GM19240 (cell line): Measurements from ENCODE around the gene TMEM161A.
"Not testable (repeated sequence)": the region's sequence is repeated elsewhere in the genome, so short reads cannot be mapped to it uniquely, and the experiment has no call there.

Source experiments
- DNase-seq: peaks from one replicate; pipeline ENCODE4 v3.0.0; 2011; ENCODE audit warnings: low spot score; ENCODE audit not compliant: insufficient read length

The TMEM161A gene

DNA sequence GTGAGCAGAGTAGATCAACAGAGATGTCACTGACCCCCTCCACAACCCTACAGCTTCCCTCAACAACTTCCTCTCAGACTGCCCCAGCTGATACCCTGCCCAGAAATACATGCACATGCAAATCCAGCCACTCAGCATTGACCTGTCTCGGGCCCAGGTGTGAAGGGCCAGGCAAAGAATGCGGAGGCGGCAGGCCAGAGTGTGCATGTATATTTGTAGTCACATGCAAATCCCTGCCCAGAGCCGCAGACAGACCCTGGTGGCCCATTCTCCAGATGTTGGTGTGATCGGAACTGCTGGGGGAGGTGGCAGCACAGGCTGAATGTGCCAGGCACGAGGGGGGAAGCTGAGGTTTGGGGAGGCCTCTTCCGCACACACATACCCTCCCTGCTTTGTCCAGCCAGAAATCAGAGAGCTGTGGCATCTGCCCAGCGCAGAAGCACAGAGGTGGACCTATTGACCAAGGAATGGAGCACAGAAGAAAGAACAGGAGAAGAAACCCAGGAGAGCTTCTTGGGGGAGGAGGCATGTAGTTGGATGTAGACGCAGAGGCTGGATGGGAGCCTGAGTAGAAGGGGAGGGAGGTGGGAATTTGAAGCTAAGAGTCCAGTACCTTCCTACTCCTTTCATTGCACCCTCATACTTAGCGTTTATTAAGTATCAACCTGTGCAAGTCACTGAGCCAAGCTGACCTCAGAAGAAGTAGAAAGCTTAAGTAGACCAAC is 17.4 kb upstream of the TMEM161A start:
- DNase-seq: peak; percentile 83

DNA sequence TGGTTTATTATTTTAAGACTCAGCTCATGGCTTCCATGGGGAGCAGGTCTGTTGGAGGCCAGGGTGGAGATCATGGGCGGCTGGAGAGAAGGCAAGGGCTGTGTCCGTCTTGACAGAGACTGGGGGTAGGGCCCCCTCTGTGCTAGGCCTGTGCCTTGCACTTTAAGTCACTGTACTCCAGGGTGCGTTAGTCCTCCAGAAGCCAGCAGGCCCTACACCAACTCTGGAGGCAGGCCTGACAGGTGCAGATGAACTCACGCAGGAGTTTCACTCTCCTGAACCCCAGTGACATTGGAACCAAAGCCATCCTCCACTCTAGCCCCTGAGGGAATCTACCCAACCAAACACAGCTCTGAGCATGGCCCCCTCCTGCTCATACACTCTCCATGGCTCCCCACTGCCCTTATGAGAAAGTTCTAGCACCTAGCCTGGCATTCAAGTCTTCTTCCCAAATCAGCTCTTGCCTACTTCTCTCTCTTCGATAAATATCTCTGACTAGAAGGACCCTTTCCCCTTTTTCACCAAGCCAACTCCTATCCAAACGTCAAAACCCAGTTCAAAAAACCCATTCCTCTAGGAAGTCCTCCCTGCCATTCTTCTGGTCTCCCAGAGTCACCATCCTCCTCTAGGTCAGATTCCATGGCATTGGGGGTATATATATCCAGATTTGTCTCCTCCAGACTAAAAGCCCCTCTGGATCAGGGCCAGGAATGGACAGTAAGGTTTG is 16.7 kb upstream of the TMEM161A start:
- no peak for DNase-seq

DNA sequence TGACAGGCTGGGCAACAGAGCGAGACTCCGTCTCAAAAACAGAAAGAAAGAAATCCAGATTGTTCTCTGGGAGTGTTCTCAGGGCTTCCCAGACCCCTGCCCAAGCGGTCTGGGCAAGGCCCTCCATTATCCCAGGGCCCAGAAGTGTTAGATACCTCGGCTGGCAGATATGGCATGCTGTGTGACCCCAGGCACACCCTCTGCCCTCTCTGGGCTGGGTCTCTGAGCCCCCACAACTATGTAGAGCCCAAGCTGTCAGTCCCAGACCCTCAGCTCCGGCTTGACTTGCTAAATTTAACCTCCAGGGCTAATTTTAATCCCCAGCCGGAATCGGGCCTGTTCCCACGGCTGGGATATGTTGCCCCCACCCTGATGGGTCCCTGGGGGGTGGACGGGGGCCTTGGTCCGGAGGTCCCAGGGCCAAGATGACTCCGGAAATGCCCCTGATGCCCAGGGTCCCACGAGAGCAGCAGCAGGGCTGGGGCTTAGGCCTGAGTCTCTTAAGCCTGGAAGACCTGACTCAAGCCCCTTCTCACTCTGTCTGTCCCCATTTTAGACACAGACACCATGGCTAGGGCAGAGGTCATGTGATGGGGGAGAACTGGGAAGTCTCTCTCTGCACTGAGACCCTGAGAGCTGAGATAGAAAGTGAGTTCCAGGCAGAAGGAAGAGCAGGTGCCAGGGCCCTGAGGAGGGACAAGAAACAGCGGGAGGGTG is 14.5 kb upstream of the TMEM161A start:
- no peak for DNase-seq

DNA sequence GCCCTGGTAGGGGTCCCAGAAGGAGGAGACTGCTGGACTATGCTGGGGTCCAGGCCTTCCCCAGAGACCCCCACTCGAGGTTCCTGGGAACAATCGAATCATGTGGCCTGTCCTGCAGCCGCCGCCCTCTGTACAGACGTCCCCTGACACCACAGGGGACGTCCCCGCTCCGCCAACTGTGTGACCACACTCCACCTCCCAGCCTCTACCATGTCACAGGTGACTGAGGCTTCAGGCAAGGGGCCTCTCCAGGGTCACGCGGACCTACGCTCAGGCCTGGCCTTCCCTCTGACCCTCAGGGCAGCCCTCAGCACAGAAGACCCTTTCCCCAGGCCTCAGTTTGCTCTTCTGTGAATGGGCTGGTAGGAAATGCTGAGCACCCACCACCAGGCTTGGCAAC is 13.1 kb upstream of the TMEM161A start:
- DNase-seq: no peak

DNA sequence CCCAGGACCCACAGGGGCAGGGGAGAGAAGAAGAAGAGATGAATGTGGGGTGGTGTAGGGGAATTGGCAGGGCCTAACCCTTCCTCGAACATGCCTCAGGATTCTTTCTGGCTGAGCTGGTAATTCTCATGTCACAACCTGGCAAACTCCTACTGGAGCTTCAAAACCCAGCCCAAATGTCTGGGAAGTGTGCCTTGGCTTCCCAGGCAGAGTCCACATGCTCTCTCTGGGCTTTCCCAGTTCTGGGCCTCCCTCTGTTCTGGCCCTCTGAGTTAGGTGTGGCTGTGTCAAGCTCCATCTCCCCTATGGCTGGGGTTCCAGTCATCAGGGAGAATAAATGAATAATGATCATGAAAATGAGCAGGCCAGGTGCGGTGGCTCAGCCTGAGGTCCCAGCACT is 11.2 kb upstream of the TMEM161A start:
- no peak for DNase-seq

DNA sequence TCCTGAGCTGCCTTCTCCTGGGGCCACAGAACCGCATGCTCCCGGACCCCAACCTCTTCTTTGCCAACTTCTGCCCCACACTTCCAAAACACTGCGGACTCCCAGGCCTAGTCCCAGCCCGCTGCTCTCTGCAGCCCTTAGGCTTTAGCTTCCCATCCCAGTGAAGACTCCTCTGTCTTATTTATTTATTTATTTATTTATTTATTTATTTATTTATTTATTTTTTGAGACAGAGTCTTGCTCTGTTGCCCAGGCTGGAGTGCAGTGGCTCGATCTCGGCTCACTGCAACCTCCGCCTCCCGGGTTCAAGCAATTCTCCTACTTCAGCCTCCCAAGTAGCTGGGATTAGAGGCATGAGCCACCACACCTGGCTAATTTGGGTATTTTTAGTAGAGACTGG is 10.2 kb upstream of the TMEM161A start:
- DNase-seq: not testable (repeated sequence)

DNA sequence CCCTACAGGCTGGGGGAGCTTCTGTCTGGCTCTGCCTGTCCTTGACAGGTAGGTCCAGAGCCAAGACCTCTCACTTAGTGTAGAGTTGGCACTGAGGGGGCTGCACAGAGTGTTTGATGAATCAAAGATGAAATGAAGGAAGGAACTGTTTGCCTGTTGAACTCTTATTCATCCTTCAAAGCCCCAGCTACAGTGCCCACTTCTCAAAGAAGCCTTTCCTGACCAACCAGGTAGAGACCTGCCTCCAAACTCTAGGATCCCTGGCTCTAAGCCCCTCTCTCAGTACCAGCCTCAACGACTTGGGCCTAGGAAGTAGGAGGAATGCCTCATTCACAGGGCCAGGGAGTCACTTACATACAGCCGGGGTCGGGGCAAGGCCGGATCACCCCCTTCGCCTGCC is 9.1 kb upstream of the TMEM161A start:
- DNase-seq: no peak

DNA sequence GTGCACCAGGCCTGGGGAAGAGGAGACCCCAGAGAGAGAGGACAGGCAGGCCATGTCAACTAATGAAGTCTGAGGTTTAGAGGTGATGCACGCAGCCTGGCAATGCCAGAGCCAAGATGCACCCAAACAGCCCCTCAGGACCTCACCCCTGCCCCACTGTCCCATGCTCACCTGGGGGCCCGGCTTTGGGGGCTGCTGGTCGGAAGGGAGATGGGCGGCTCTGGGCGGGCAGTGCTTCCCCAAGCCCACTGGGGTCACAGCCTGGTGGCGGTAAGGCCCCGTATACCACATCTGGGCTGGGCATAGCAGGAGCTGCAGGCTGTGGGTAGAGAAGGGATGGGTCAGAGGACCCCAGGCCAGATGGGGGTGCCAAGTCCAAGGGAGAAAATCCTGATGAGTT is 8.6 kb upstream of the TMEM161A start:
- DNase-seq: no peak

DNA sequence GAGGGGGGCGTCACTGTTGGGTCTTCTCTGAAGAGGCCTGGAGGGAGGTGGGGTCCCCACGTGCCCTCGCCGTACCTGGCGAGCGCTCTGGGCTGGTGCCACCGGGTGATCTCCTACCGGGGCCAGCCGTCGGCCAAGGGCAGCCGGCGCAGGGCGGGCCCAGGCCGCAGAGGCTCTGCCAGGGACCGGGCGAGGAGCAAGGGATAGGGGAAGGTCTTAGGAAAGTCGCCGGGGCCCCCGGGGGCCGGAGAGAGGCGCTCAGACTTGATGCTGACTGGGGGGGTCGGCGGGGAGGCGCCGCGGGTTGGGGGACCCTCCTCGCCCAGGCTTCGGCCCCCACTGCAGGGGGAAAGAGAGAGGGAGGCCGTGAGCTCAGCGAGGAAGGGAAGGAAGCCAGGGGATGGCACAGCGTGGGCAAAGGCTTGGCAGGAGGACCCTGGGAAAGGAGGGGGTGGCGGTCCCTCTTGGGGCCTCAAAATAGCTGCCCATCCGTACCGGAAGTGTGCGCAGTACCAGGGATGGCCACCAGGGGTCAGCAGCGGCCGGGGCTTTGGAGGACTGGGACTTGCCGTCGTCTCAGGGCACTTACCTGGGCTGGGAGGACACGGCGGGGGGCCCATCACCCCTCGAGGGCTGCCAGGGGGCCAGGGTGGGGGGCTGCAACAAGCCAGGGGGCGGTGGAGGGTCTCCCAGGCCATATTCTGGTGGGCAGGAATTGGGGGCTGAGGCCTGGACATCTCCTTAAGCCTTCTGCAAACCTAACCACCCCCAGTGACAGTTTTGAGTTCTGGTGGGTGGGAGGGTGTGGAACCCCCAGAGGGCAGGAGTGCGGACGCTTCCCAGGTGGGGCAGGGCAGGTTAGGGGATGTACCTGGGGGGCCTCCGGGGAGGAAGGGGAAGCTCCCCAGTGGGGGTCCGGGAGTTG is 7.7 kb upstream of the TMEM161A start:
- DNase-seq: no peak

DNA sequence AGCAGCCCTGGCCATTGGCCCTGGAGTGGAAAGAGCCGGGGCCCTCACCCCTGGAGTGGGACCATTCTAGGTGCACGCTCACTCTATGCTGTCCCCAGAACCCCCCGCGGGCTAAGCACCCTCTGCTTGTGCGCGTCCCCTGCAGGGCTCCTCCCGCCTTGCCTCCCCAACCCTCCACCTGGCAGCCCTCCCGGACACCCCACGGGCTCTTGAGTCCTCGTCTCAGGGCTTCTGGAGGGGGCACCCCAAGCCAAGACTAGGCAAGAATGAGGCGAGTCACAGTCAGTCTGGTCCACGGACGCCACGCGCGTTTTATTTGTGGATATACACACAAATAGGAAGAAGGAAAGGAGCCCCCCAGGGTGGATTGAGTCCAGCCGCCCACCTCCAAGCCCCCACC is 7.0 kb upstream of the TMEM161A start:
- no peak for DNase-seq

DNA sequence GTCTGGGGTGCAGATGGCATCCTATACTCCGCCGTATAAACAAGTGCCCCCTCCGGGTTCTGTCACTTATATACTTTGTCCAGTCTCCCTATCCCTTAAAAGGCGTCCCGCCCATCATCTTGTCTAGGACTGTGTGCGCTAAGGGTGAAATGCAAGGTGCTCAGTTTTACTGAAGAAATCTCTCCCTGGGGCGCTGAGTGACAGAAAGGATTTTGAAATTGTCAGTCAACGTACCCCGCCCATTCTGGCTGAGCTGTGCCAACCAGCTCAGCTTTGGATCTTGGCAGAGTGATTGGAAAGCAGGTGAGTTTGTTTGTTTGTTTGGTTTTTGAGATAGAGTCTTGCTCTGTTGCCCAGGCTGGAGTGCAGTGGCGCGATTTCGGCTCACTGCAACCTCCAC is 4.1 kb upstream of the TMEM161A start:
- DNase-seq: no peak

DNA sequence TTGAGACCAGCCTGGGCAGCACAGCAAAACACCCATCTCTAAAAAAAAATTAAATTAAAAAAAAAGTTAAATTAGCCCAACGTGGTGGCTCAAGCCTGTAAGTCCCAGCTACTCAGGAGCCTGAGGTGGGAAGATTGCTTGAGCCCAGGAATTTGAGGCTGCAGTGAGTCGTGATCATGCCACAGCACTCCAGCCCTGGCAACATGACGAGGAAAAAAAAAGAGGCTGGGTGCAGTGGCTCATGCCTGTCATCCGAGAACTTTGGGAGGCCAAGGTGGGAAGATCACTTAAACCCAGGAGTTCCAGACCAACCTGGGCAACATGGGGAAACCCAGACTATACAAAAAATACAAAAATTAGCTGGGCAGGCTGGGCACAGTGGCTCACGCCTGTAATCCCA is 2.2 kb upstream of the TMEM161A start:
- no peak for DNase-seq

DNA sequence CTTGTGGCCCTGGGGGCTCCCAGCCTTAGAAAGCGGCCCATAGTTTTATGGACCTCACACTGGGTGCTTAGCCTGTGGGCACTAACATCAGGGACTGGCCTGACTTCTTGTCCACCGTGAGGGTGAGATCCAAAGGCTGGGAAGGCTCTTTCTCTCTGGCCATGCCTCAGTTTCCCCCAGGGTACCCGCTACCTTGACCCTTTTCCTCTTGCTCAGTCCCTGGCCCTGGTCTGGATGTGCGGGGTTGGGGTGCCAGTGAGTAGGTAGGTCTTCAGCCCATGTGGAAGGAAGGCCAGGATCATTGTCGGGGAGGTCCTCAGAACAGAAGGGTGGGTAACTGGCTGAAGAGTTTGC is 1.6 kb upstream of the TMEM161A start:
- DNase-seq: no peak

DNA sequence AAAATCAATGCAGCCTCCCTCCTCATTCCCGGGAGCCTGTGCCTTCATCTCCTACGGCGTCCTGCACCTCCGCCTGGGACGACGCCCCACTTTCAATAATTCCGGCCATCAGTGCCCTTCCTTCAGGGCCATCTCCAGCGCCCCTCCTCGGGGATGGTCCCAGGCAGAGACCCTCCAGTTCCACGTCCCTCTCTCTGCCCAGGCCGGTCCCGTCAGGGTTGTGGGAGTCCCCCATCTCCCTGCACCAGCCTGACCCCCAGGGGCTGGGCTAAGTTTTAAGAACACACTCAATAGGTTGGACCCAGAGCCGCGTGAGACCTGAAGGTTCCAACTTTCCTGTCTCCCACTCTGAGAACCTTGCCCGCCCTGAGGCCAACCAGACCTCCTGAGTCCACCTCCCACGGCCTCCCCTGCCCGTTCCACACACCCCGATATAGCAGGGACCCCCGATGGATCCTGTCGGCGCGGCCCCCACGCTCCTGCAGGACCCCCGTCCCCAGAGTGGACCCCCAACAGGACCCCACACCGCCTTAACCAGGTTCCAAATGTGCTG is 646 bp downstream of the TMEM161A start:
- no peak for DNase-seq

DNA sequence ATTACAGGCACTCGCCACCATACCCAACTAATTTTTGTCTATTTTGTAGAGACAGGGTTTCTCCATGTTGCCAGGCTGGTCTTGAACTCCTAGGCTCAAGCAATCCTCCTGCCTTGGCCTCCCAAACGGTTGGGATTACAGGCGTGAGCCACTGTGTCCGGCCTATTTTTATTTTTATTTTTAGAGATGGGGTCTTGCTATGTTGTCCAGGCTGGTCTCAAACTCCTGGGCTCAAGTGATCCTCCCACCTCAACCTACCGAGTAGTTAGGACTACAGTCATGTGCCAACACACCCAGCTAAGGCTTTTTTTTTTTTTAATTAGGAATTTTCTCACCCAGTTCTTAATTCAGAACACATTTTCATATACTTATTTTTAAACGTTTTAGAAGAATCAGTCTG is 2.6 kb downstream of the TMEM161A start:
- DNase-seq: not testable (repeated sequence)

DNA sequence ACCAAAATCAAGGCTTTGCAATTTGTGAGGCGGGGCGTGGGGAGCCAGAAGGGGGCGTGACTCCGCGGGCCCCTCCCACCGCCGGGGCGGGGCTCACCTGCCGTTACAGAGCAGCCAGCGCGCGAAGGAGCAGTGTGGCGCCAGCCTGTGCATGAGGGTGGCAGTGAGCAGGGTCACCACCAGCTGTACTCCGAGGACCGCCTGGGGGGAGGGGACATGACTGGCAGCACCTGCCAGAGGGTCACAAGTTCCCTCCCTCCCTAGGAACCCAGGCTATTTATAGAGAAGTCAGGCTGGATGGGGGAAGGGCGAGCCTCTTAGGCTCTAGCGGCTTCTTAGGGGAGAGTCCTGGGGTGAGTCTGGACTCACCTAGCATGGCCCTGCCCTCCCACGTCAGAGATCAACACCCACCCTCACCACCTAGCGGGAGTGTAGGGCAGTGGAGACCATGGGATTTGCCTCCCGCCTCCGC is 3.6 kb downstream of the TMEM161A start:
- no peak for DNase-seq

DNA sequence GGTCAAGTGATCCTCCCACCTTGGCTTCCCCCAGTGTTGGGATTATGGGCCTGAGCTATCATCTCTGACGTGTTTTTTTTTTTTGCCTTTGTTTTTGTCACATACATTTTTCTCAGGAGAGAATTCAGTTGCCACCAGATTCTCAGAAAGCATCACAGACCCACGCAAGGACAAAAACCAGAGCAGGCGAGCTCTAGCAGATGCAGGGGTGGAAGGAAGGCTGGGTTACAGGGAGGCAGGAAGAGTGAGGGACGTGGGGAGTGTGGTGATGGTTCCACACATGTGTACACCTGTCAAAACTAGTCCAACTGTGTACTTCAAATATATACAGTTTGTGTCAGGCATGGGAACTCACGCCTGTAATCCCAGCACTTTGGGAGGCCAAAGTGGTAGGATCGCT is 4.3 kb downstream of the TMEM161A start:
- DNase-seq: no peak

DNA sequence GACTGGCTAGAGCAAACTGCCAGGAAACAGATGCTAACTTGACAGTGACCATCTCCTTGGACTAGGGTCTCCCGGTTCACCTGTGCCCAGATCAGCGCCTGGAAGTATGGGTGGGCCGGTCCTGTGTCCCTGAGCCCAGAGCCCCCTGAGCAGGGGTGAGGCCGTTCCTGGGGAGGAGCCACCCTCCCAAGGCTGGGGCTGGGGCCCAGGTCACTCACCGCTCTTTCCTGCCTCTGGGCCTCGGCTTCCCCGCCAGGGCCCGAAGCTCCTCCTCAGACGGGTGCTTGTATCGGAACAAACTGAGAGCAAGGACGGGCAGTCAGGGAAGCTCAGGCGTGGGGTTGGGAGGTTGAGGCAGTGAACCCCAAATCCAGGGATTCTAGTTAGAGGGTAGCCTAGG is 5.4 kb downstream of the TMEM161A start:
- no peak for DNase-seq

DNA sequence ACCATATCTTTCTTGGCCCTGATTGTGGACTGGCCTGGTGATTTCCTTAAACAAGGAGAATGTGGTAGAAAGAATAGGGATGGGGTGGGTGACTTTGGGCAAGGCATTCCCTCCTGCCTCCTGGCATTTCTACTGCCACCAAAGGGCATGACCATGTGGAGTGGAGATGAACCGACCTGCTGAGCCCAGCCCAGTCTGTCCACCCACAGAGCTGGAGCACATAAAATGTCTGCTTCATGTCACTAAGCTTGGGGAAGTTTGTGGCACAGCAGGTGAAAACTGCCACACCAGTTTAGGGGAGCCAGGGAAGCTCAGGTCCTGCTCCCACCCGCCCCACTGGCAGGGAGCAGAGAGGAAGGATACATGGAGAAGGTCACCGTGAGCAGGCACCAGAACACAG is 6.3 kb downstream of the TMEM161A start:
- DNase-seq: no peak

DNA sequence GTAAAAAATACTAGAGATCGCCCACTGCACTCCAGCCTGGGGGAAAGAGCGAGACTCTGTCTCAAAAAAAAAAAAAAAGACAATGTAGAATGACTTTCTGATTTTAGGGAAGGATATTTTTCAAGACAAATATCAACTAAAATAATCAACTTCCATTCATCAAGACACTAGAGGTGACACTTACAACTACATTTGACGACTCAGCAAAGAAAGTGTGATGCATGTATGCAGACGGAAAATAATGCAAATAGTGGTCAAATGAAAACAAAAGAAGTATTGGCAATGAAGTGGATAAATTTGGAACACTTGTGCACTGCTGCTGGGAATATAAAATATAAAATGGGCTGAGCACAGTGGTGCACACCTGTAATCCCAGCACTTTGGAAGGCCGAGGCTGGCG is 12.2 kb downstream of the TMEM161A start:
- DNase-seq: no peak

DNA sequence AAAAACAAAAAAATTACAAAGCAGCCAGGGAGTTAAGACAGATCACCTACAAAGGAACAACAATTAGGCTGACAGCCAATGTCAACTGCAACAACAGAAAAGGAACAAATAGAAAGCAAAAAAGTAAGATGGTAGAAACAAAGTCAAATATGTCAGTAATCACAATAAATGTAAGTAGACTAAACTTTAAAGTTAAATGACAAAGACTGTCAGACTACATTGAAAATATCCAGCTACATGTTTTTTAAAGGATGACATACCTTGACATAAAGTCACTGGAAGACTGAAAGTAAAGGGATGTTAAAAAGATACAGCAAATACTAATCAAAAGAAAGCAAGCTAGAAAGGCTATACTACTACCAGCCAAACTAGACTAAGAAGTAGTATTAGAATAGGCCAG is 14.9 kb downstream of the TMEM161A start:
- no peak for DNase-seq
